GM08714 (cell line): ENCODE data around the gene ZNF606.

Source experiments
- H3K4me3 ChIP-seq: fragments of 200-500 bp; sonication (Bioruptor generic); 2 replicates; pipeline ENCODE4 v1.5.1; 2014; ENCODE audit warnings: mild to moderate bottlenecking, low read length, inconsistent platforms
- ZNF274 ChIP-seq: IDR thresholded peaks from 2 replicates; pipeline ENCODE4 v1.6.1; 2012; ENCODE audit warnings: mild to moderate bottlenecking, low read depth, low read length

Gene ZNF606

DNA sequence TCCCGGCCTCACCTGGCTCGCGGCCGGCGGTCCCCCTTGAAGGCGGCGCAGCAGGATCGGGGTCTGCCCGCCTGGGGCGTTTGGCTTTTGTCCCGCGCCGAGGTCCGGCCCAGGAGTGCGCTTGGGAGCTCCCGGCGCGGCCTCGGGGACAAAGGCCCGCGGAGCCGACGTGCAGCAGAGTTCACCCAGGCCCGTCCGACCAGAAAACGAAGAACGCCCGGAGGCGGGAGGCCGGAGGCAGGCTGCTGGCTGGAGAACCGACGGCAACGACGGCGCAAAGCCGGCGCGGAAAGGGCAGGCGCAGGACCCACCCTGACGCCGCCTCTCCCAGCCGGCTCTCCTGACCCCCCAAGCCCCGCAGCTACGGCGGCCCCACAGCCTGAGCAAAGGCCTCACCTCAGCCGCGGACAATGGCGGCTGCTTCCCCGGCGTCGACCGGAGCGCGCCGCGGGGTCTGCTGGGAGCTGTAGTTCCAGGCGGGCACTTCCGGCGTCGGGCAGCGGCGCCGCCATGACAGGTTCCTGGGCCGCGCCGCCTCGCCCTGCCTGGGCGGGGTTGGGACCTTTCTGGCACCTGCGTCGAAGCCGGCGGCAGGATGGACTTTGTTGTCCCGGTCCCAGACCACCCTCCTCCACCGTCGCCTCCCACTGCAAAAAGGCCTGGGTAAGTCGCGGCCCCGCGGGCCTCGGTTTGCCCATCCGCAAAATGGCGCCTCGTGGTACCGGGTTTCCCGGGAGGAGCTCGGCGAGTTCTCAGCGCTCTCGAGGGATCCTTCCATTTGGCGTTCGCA, at the start of gene ZNF606:
Gene ZNF606, minus strand, starts transcription at position 437 of the 790 bp plus-strand sequence. CDS start 1,501 bp downstream, outside the sequence.
- TF ChIP-seq ZNF274 = no peak
- H3K4me3 ChIP-seq = peak within 1 kb of the TSS; percentile 69

GRCh38 chr19:58052256-58052655, 49.6 kb upstream of the ZNF606 start:
- TF ChIP-seq ZNF274 = no peak
- H3K4me3 ChIP-seq = no peak overlapping the region

- H3K4me3 ChIP-seq = no peak overlapping the region
- no peak for TF ChIP-seq ZNF274
Measured at GRCh38 chr19:58047672-58048071, 45.1 kb upstream of the ZNF606 start.

DNA sequence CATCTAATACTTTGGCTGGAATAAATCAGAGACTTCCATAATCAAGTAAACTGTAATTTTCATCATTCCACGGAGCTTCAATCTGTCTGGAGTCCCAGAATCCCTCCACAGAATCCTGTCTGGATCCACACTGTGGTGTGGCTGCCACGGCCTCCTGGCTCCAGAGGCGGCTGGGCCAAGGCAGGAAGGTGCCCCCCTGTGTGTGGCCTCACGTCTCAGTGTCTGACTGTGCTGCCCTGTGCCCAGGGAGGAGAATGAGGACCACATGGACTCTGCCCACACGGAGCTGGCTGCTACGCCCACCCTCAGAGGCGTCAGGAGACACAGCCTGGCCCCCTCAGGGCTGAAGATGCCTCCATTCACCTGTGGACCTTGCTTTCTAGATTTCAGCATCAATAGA, 44.2 kb upstream of the ZNF606 start:
- no peak for TF ChIP-seq ZNF274
- H3K4me3 ChIP-seq = no peak overlapping the region

- H3K4me3 ChIP-seq = no peak overlapping the region
- TF ChIP-seq ZNF274 = no peak
Measured at GRCh38 chr19:58045411-58046050, 42.9 kb upstream of the ZNF606 start.

- no peak for TF ChIP-seq ZNF274
- H3K4me3 ChIP-seq = no peak overlapping the region
Measured at GRCh38 chr19:58044886-58045285, 42.3 kb upstream of the ZNF606 start.

GRCh38 chr19:58044391-58044790, 41.8 kb upstream of the ZNF606 start:
- TF ChIP-seq ZNF274 = no peak

DNA sequence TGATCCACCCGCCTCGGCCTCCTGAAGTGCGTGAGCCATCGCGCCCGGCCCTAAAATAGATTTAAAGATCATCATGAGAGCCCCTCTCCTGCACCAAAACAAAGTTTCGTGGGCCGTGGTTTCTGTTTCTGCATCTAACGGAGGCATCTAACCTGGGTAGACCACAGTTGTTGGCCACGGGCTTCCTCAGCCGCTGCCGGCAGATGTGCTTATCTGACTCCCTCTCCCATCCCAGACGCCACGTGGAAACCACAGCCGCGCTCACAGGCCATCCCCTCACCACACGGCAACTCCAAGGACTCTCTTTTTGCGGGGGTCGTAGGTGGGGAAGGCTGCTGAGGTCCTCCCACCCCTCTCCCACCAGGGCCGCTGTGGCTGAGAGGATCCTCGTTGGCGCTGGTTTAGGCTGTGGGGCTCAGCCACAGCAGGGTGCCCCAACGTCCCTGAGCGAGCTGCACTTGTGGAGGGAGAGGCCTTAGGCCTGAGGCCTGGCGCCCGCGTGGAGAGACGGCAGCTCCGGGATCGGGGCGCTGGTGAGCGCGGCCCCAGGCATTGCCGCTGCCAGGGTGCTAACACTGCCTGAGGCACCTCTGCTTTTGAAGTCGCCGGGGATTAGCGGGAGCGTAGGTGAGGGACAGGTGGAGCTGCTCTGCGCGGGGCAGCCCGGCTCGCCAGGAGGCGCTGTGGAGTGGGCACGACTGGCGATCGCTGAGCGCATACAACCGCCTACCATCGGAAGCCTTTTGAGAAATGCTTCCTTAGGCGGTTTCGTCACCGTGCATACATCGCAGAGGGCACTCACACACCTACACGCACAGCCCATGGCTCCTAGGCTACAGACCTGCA, 40.1 kb upstream of the ZNF606 start:
- H3K4me3 ChIP-seq = no peak overlapping the region
- TF ChIP-seq ZNF274 = no peak

More at GRCh38 chr19:58044391-58044790, 41.8 kb upstream of the ZNF606 start:
- no peak overlapping the region for H3K4me3 ChIP-seq

- no peak overlapping the region for H3K4me3 ChIP-seq
- no peak for TF ChIP-seq ZNF274
Measured at GRCh38 chr19:58040751-58041525, 38.3 kb upstream of the ZNF606 start.

DNA sequence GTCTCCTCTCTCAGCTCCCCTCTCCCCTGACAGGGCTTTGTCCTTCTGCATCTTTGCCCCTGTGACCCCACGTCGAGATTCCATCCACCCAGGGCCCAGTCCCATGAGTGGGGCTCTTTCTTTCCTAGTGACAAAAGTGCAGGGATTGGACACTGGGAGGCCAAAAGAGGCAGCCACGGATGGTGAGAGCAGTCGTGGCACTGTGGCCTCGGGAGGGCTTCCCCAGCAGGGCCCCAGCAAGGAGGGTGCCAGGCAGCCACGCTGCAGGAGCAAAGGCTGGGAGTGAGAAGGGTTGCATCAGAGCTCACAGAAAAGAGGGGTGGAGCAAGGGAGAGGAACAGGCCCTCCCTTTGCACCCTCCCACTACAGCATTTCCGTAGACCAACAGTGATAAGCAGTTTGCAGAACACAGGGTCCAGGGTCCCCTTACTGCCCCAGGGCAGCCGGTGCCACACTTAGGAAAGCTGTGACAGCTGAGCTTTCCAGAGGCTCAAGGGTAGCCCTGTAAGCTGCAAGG, 36.1 kb upstream of the ZNF606 start:
- no peak overlapping the region for H3K4me3 ChIP-seq
- TF ChIP-seq ZNF274 = no peak

GRCh38 chr19:58037927-58038687, 35.5 kb upstream of the ZNF606 start:
- no peak overlapping the region for H3K4me3 ChIP-seq
- TF ChIP-seq ZNF274 = no peak

DNA sequence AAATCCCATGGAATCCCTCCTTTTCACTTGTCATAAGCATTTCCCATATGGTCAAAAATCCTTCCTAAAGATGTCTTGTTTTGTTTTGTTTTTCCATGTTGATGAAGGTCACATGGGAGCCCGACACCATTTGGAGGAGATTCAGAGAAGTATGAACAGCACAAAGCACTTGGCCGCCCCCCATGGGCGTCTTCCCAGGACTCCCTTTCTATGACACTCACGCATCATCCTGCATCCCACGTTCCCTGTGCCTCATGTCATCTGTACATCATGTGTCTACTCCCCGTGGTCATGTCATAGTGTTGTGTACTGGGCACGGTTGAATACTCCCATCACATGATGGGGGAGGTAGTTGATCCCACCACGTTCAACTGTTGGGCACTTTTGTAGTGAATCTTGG, 33.2 kb upstream of the ZNF606 start:
- H3K4me3 ChIP-seq = no peak overlapping the region
- TF ChIP-seq ZNF274 = no peak

DNA sequence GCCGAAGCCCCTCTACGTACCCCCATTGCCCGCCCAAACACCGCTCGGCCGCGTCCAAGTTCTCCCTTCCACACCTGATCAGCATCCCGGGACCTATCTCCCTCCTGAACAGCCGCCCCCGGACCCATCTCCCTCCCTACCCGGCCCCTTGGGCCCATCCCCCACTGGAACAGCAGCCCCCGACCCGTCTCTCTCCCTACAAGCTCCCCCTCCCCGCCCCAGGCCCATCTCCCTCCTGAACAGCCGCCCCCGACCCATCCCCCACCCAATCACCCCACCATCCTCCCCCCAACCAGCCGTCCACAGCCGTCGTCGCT, 31.8 kb upstream of the ZNF606 start:
- no peak for TF ChIP-seq ZNF274
- H3K4me3 ChIP-seq = no peak overlapping the region
